Liver (tissue), 3 donors: ENCODE measurements around the gene KRT23.

Experiments used
- ATF3 ChIP-seq: IDR thresholded peaks from 2 replicates; pipeline ENCODE4 v1.6.1; 2016; ENCODE audit warnings: antibody characterized with exemption
- GABPA ChIP-seq, 2 donors: IDR thresholded peaks in 1 of 2; conservative IDR thresholded peaks in 1 of 2; 2 replicates each; pipeline ENCODE4 v1.6.1; 2016; ENCODE audit warnings: antibody characterized with exemption in 2 of 2, mild to moderate bottlenecking in 1 of 2, moderate library complexity in 1 of 2
- RAD21 ChIP-seq, 2 donors: IDR thresholded peaks; 2 replicates each; pipeline ENCODE4 v1.6.1; 2016; ENCODE audit warnings: antibody characterized with exemption in 2 of 2, mild to moderate bottlenecking in 2 of 2
- YY1 ChIP-seq: IDR thresholded peaks from 2 replicates; pipeline ENCODE4 v1.6.1; 2016; ENCODE audit warnings: antibody characterized with exemption, mild to moderate bottlenecking
- TF ChIP-seq, protein P1 (sequence below): fragments of 150-350 bp; IDR thresholded peaks from 2 replicates; pipeline ENCODE4 v1.5.1; 2017; ENCODE audit warnings: improper control_type of control experiment, low read depth, low read length; ENCODE audit not compliant: missing input control
- TF ChIP-seq, protein P2 (sequence below): IDR thresholded peaks from 2 replicates; pipeline ENCODE4 v1.6.1; 2016; ENCODE audit warnings: antibody characterized with exemption
- donor health status: healthy.
- donor health status: healthy.

DNA sequence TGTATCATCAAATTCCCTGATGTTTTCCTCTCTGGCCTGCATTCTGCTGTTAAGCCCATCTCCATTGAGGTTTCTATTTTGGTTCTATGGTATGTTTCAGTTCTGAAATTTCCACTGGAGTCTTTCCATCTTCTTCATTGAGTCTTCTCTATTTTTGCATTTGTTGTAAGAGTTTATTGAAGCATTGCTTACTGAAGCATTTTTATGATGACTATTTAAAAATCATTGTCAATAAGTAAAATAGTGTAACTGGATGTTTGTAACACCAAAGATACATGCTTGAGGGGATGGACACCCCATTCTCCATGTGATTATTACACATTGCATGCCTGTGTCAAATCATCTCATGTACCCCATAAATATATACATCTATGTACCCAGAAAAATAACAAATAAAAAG, 38.1 kb upstream of the KRT23 start:
- TF ChIP-seq, protein P1, sequence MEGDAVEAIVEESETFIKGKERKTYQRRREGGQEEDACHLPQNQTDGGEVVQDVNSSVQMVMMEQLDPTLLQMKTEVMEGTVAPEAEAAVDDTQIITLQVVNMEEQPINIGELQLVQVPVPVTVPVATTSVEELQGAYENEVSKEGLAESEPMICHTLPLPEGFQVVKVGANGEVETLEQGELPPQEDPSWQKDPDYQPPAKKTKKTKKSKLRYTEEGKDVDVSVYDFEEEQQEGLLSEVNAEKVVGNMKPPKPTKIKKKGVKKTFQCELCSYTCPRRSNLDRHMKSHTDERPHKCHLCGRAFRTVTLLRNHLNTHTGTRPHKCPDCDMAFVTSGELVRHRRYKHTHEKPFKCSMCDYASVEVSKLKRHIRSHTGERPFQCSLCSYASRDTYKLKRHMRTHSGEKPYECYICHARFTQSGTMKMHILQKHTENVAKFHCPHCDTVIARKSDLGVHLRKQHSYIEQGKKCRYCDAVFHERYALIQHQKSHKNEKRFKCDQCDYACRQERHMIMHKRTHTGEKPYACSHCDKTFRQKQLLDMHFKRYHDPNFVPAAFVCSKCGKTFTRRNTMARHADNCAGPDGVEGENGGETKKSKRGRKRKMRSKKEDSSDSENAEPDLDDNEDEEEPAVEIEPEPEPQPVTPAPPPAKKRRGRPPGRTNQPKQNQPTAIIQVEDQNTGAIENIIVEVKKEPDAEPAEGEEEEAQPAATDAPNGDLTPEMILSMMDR, result no peak
- TF ChIP-seq RAD21 (IDR thresholded peaks at IDR 0.05) (no peak), GABPA (IDR thresholded peaks at IDR 0.05 in 1 of 2, conservative IDR thresholded peaks at IDR 0.05 in 1 of 2) (no peak), YY1 (no peak), ATF3 (no peak)
- TF ChIP-seq, protein P2, sequence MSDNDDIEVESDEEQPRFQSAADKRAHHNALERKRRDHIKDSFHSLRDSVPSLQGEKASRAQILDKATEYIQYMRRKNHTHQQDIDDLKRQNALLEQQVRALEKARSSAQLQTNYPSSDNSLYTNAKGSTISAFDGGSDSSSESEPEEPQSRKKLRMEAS, result no peak
